AG04449 (cell line): Measurements from ENCODE around the gene MRPL9.
"Not testable (repeated sequence)": the region's sequence is repeated elsewhere in the genome, so short reads cannot be mapped to it uniquely, and the experiment has no call there.

Experiments
- CTCF ChIA-PET: fragments of 350-600 bp; formaldehyde crosslinking; extraction: SDS; loops from one replicate; lab custom pipeline; 2021; ENCODE audit warnings: antibody characterized with exemption; lab: Yijun Ruan, JAX
- POLR2A ChIA-PET: fragments of 400-600, 350-600 bp; formaldehyde crosslinking; extraction: SDS; loops from one replicate; lab custom pipeline; 2020; ENCODE audit warnings: antibody characterized with exemption, inconsistent platforms; lab: Yijun Ruan, JAX
- DNase-seq: peaks from one replicate; pipeline ENCODE4 v3.0.0-alpha.2; 2010; ENCODE audit warnings: low read depth, low spot score
- H3K4me3 ChIP-seq: 2 replicates; pipeline ENCODE4 v1.5.1; 2011; ENCODE audit warnings: low read depth, mild to moderate bottlenecking, control low read depth, low read length
- TF ChIP-seq, protein P1 (sequence below): IDR thresholded peaks from one replicate; pipeline ENCODE4 v1.5.1; 2011; ENCODE audit warnings: mild to moderate bottlenecking, moderate library complexity, low read length, control low read depth, inconsistent platforms; ENCODE audit not compliant: insufficient read depth; ENCODE audit errors: missing control alignments

Gene MRPL9

DNA sequence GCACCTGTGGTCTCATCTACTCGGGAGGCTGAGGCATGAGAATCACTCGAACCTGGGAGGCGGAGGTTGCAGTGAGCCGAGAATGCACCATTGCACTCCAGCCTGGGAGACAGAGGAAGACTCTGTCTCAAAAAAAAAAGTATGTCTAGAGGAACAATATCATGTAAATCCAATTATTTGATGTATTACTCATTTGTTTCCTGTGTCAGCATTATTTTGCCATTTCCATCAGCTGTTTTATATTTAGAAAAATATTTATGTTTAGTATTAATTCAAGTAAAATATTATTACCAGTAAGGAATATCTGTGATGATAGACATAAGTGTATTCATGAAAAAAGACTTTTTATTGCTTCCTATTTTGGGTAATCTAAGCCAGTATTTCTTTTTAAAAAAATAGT is 14.0 kb upstream of the MRPL9 start:
- no peak for DNase-seq
- POLR2A ChIA-PET: no interaction called here
- no peak overlapping the region for H3K4me3 ChIP-seq
- TF ChIP-seq, protein P1, sequence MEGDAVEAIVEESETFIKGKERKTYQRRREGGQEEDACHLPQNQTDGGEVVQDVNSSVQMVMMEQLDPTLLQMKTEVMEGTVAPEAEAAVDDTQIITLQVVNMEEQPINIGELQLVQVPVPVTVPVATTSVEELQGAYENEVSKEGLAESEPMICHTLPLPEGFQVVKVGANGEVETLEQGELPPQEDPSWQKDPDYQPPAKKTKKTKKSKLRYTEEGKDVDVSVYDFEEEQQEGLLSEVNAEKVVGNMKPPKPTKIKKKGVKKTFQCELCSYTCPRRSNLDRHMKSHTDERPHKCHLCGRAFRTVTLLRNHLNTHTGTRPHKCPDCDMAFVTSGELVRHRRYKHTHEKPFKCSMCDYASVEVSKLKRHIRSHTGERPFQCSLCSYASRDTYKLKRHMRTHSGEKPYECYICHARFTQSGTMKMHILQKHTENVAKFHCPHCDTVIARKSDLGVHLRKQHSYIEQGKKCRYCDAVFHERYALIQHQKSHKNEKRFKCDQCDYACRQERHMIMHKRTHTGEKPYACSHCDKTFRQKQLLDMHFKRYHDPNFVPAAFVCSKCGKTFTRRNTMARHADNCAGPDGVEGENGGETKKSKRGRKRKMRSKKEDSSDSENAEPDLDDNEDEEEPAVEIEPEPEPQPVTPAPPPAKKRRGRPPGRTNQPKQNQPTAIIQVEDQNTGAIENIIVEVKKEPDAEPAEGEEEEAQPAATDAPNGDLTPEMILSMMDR: no peak
- CTCF ChIA-PET: interaction anchor here (0.7 to 1.2 kb wide), 2 partner anchors 13 to 319 kb away, joined by 3 read pairs; partner anchors contain the start of gene TDRKH

DNA sequence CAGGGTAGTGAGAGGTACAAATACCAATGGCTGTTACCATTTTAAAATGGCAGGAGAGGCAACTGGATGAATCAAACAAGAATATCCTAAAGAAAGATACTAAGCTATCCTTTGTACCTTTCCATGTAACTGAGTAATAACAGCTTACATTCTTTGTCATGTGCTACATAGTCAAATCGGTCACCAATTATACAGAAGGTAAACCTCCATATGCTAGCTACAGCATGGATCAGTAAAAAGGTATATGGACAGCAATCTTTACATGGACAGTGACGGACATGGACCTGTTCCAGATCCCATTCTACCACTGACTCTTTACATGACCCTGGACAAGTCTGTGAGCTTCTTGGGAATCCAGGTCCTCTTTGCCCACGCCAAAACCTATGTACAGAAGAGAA is 13.4 kb upstream of the MRPL9 start:
- TF ChIP-seq, protein P1: no peak
- H3K4me3 ChIP-seq: no peak overlapping the region
- DNase-seq: no peak
- ChIA-PET POLR2A (no interaction called here), CTCF (no interaction called here)

DNA sequence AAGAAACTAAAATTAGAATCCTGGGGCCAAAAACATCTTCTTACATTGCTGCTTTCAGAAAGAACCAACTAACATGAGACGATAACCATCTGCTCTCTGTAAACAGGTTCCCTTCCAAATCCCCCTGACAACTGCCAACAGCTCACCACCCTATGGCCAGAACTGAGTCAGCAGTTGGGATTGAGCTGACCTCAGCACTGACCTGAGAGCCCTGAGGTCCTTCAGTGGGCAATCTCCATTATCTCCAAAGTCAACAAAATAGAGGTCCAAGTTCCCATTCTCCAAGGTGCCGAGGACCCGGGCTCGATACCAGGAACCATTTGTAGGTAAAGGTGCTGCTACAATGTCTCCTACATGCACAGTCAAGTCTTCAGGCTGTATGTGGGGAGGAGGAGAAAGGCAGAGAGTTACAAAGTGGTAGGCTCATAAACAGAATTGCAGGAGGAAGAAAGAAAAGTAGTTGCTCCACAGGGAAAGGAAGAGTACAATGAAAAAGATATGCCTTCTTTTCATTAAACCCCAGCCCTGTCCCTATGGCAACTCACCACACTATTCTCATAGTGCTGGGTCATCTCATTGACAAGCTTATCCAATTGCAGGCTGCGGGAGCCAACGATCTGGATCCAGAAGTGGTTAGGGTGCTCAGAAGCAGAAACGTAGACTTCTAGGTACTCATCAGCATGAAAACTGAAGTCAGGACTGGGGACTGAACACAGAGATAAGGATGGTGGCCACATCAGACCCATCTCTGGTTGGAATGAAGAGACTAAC is 12.8 kb upstream of the MRPL9 start:
- ChIA-PET CTCF (interaction anchor here (1.5 kb wide), 1 partner anchor 14 kb away, joined by 5 read pairs; the partner anchor contains the start of gene TDRKH), POLR2A (no interaction called here)
- TF ChIP-seq, protein P1: no peak

DNA sequence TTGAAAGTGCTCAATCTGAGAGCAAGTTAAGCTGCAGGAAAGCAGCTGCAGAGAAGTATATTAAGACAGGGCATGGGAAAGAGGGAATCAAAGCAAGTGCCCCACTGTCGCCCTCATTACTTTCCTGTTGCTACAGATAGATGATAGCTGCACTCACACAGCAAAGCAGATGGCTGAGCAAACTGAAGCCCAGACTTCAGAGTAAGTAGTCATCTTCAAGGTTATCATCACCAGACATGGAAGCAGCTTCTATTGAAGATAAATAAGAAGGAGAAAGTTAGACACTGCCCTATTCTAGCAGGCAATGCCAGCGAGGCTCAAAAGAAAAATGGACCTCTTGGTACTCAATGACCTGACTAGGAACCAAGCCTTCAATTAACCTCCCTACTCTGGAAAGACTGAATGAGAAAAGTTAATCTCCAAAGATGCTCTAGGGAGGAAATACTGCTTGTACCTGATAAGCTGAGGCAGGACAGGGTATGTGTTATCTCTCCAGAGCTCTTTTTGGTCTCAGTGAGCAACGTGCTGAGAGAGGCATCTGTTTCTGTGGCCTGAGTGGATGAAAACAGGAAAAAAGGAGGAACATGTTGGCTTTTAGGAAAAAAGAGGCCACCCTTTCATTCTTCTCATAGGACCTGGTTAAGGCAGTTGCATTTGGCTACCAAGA is 11.1 kb upstream of the MRPL9 start:
- no peak overlapping the region for H3K4me3 ChIP-seq
- POLR2A ChIA-PET: no interaction called here
- CTCF ChIA-PET: interaction anchor here (1.5 kb wide), 1 partner anchor 15 kb away, joined by 5 read pairs; the partner anchor contains the start of gene TDRKH
- no peak for DNase-seq
- TF ChIP-seq, protein P1: no peak

More for the DNA sequence above, 12.8 kb upstream of the MRPL9 start:
- H3K4me3 ChIP-seq: no peak overlapping the region
- no peak for DNase-seq

DNA sequence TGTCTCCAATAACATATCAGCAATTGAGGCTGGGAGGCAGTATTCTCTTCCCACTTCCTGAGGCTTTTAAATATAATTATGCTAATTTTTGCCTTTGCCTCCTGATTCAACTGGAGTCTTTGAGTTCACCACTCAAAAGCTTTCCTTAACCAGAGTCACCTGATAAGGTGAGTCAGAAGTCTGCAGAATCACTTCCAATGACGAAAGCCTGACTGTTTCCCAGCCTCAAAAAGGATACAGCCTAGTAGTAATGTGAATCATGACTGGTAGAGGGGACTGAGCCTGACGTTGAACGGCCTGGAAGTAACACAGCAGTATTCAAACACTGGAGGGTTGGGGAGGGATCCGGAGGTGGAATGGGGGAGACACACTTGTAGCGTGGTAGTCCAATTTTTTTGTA is 10.4 kb upstream of the MRPL9 start:
- POLR2A ChIA-PET: no interaction called here
- CTCF ChIA-PET: no interaction called here
- H3K4me3 ChIP-seq: no peak overlapping the region
- TF ChIP-seq, protein P1: no peak
- no peak for DNase-seq

DNA sequence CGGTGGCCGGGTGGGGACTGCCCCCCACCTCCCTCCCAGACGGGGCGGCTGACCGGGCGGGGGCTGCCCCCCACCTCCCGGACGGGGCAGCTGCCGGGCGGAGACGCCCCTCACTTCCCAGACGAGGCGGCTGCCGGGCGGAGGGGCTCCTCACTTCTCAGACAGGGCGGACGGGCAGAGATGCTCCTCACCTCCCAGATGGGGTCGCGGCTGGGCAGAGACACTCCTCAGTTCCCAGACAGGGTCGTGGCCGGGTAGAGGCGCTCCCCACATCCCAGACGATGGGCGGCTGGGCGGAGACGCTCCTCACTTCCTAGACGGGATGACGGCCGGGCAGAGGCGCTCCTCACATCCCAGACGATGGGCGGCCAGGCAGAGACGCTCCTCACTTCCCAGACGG is 6.0 kb upstream of the MRPL9 start:
- DNase-seq, H3K4me3 ChIP-seq, POLR2A ChIA-PET, CTCF ChIA-PET: not testable (repeated sequence)

DNA sequence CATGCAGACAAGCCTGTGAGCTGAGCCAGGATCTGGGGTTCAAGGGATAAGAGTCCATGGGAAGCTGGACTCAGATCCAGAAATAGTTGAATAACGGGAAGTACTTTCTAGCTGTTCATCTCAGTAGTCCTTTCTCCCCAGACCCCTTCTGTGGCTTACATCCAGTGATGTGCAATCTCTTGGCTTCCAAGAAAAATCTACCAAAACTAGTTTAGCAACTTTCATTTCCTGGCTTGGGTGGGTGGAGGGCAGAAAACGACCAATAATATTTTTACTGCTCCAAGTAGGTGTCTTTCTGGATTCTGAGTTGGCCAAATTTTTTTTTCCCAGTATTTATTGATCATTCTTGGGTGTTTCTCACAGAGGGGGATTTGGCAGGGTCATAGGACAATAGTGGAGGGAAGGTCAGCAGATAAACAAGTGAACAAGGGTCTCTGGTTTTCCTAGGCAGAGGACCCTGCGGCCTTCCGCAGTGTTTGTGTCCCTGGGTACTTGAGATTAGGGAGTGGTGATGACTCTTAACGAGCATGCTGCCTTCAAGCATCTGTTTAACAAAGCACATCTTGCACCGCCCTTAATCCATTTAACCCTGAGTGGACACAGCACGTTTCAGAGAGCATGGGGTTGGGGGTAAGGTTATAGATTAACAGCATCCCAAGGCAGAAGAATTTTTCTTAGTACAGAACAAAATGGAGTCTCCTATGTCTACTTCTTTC is 5.2 kb upstream of the MRPL9 start:
- H3K4me3 ChIP-seq, POLR2A ChIA-PET, CTCF ChIA-PET, DNase-seq: not testable (repeated sequence)
